ENCODE data around the gene FADS1. TPM values are rescaled to one million over a fixed set of nuclear protein-coding genes. Genes with fewer than 3 reads are reported as not detected.

The FADS1 gene
- total RNA-seq = 19.5 TPM
- 6.7 TPM for polyA plus RNA-seq (ENCODE audit: insufficient read depth, low read depth, low replicate concordance)
- long read RNA-seq, donor 1, full-length matches to known transcripts = 12 of 54 reads
- long read RNA-seq, donor 1, partial matches to known transcripts = 36 of 54 reads
- long read RNA-seq, donor 1, other reads (novel, unspliced or antisense) = 6 of 54 reads
- long read RNA-seq, donor 2, full-length matches to known transcripts = 9 of 23 reads
- long read RNA-seq, donor 2, partial matches to known transcripts = 6 of 23 reads
- long read RNA-seq, donor 2, other reads (novel, unspliced or antisense) = 8 of 23 reads
- long read RNA-seq, donor 3, full-length matches to known transcripts = 16 of 30 reads
- long read RNA-seq, donor 3, partial matches to known transcripts = 5 of 30 reads
- long read RNA-seq, donor 3, other reads (novel, unspliced or antisense) = 9 of 30 reads
- long read RNA-seq, donor 4, full-length matches to known transcripts = 7 of 49 reads
- long read RNA-seq, donor 4, partial matches to known transcripts = 18 of 49 reads
- long read RNA-seq, donor 4, other reads (novel, unspliced or antisense) = 24 of 49 reads
- long read RNA-seq, donor 5, full-length matches to known transcripts = 1 of 1 reads
- long read RNA-seq, donor 5, partial matches to known transcripts = 0 of 1 reads
- long read RNA-seq, donor 5, other reads (novel, unspliced or antisense) = 0 of 1 reads
- long read RNA-seq, donor 6 = 0 reads
- long read RNA-seq, donor 7, full-length matches to known transcripts = 25 of 36 reads
- long read RNA-seq, donor 7, partial matches to known transcripts = 6 of 36 reads
- long read RNA-seq, donor 7, other reads (novel, unspliced or antisense) = 5 of 36 reads
- long read RNA-seq, donor 8, full-length matches to known transcripts = 7 of 7 reads
- long read RNA-seq, donor 8, partial matches to known transcripts = 0 of 7 reads
- long read RNA-seq, donor 8, other reads (novel, unspliced or antisense) = 0 of 7 reads
- long read RNA-seq, donor 9, full-length matches to known transcripts = 1 of 1 reads
- long read RNA-seq, donor 9, partial matches to known transcripts = 0 of 1 reads
- long read RNA-seq, donor 9, other reads (novel, unspliced or antisense) = 0 of 1 reads
- long read RNA-seq, donor 10, full-length matches to known transcripts = 13 of 13 reads
- long read RNA-seq, donor 10, partial matches to known transcripts = 0 of 13 reads
- long read RNA-seq, donor 10, other reads (novel, unspliced or antisense) = 0 of 13 reads

GRCh38 chr11:61816736-61817455 is at the start of gene FADS1:
TSS of gene FADS1 (minus strand) at chr11:61817003. CDS start at chr11:61816929, 74 bp downstream.
- Histone ChIP-seq H3K4me1 (ENCODE audit: control insufficient read depth in 2 of 3, insufficient read depth in 2 of 3, low read depth in 1 of 3, low read length in 3 of 3) (peaks cover 0 to 8% (median 0%) of the 10 kb centered on the region in 3 donors), H3K9me3 (ENCODE audit: control insufficient read depth in 2 of 3, insufficient read depth in 1 of 3, low read length in 3 of 3) (no peaks in the 10 kb centered on the region), H3K4me3 (ENCODE audit: low read length in 3 of 3) (peak within 1 kb of the TSS; percentile 75 to 82 (median 79)), H3K27me3 (ENCODE audit: control insufficient read depth, insufficient read depth, low read length) (no peaks in the 10 kb centered on the region), H3K9ac (ENCODE audit: low read length in 3 of 3) (peak within 1 kb of the TSS; percentile 32 to 94 (median 94)), H3K36me3 (ENCODE audit: control insufficient read depth in 2 of 3, insufficient read depth in 3 of 3, low read length in 3 of 3) (peaks cover 0 to 2% (median 1%) of the 10 kb centered on the region in 3 donors), H3K27ac (ENCODE audit: low read depth in 2 of 2, low read length in 2 of 2) (peak within 1 kb of the TSS; percentile 93 to 97)
- DNase-seq = peak; percentile 97 to 98 (median 97)
- FAIRE-seq = no peak
- intact Hi-C loops (cut with DNase I) = no loop called here
- TF ChIP-seq, protein P1, sequence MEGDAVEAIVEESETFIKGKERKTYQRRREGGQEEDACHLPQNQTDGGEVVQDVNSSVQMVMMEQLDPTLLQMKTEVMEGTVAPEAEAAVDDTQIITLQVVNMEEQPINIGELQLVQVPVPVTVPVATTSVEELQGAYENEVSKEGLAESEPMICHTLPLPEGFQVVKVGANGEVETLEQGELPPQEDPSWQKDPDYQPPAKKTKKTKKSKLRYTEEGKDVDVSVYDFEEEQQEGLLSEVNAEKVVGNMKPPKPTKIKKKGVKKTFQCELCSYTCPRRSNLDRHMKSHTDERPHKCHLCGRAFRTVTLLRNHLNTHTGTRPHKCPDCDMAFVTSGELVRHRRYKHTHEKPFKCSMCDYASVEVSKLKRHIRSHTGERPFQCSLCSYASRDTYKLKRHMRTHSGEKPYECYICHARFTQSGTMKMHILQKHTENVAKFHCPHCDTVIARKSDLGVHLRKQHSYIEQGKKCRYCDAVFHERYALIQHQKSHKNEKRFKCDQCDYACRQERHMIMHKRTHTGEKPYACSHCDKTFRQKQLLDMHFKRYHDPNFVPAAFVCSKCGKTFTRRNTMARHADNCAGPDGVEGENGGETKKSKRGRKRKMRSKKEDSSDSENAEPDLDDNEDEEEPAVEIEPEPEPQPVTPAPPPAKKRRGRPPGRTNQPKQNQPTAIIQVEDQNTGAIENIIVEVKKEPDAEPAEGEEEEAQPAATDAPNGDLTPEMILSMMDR (IDR thresholded peaks at IDR 0.05; ENCODE audit: borderline replicate concordance, extremely low read depth, insufficient read depth) = peak; percentile 51

- Histone ChIP-seq H3K4me1 (ENCODE audit: control insufficient read depth in 2 of 3, insufficient read depth in 2 of 3, low read depth in 1 of 3, low read length in 3 of 3) (peaks cover 0 to 3% (median 0%) of the 10 kb centered on the region in 3 donors), H3K27ac (ENCODE audit: low read depth in 2 of 2, low read length in 2 of 2) (no peak overlapping the region), H3K36me3 (ENCODE audit: control insufficient read depth in 2 of 3, insufficient read depth in 3 of 3, low read length in 3 of 3) (no peaks in the 10 kb centered on the region), H3K9ac (ENCODE audit: low read length in 3 of 3) (no peak overlapping the region), H3K4me3 (ENCODE audit: low read length in 3 of 3) (no peak overlapping the region), H3K27me3 (ENCODE audit: control insufficient read depth, insufficient read depth, low read length) (no peaks in the 10 kb centered on the region), H3K9me3 (ENCODE audit: control insufficient read depth in 2 of 3, insufficient read depth in 1 of 3, low read length in 3 of 3) (no peaks in the 10 kb centered on the region)
- FAIRE-seq (no peak), DNase-seq (no peak)
- TF ChIP-seq, protein P1 (IDR thresholded peaks at IDR 0.05; ENCODE audit: borderline replicate concordance, extremely low read depth, insufficient read depth) = no peak
- intact Hi-C loops (cut with DNase I) = no loop called here
Measured at GRCh38 chr11:61866231-61866957, 49.6 kb upstream of the FADS1 start.
